ENCODE data around the gene NF1. TPM values are rescaled to one million over a fixed set of nuclear protein-coding genes. Genes with fewer than 3 reads are reported as not detected.
"Not testable (repeated sequence)": the region's sequence is repeated elsewhere in the genome, so short reads cannot be mapped to it uniquely, and the experiment has no call there.

NF1 gene
- total RNA-seq, 1 donor from 2014 or later: 36.8 TPM

DNA sequence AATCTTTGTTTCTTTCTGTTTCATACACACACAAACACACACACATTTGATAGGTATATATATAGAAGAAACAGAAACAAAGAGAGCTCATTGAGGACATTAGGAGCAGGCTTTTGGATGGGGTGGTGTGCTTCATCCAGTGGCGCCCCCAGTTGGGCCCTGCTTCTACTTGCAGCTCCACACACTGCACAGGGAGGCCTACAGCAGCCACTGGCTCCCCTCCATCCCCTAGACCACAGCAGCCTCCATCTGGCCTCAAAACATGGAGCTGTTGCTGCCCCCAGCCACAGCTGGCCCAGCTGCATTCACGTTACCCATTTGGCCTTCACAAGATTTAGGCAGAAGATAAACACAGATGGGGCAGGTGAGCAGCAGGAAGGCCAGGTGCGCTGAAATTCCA, 33.1 kb upstream of the NF1 start:
- H3K9me3 Mint-ChIP-seq: no peaks in the 10 kb centered on the region
- H3K4me3 Mint-ChIP-seq (ENCODE audit: low read depth): no peak overlapping the region
- H3K4me1 Mint-ChIP-seq (ENCODE audit: low read depth): peaks cover 6% of the 10 kb centered on the region
- DNase-seq (ENCODE audit: low spot score): no peak
- H3K36me3 Mint-ChIP-seq (ENCODE audit: low read depth): no peaks in the 10 kb centered on the region
- no peak overlapping the region for H3K27ac Mint-ChIP-seq
- intact Hi-C loops (cut with micrococcal nuclease): no loop called here
- H3K27me3 Mint-ChIP-seq (ENCODE audit: low read depth): peaks cover 11% of the 10 kb centered on the region

DNA sequence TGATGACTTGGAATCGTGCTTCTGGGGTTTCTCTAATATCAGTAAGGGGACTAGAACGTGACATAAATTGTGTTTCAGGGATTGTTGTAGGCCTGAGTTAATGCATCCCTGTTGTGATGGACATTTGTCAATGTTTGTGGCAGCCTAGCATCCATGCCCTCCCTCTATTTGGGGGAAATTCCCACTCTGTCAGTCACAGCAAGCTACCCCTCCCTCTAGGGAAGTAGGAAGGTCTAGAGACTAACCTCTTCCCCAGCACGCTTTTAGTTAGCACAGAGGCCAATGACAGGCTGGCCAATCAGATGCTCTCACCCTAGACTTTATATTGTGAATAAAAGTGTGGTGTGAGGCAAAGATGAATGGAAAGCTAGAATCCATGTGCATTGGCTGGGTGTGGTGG, 32.4 kb upstream of the NF1 start:
- peaks cover 11% of the 10 kb centered on the region for H3K27me3 Mint-ChIP-seq (ENCODE audit: low read depth)
- peaks cover 6% of the 10 kb centered on the region for H3K4me1 Mint-ChIP-seq (ENCODE audit: low read depth)
- DNase-seq (ENCODE audit: low spot score): no peak
- no peaks in the 10 kb centered on the region for H3K9me3 Mint-ChIP-seq
- no peak overlapping the region for H3K27ac Mint-ChIP-seq
- no peak overlapping the region for H3K4me3 Mint-ChIP-seq (ENCODE audit: low read depth)
- H3K36me3 Mint-ChIP-seq (ENCODE audit: low read depth): no peaks in the 10 kb centered on the region
- intact Hi-C loops (cut with micrococcal nuclease): no loop called here

DNA sequence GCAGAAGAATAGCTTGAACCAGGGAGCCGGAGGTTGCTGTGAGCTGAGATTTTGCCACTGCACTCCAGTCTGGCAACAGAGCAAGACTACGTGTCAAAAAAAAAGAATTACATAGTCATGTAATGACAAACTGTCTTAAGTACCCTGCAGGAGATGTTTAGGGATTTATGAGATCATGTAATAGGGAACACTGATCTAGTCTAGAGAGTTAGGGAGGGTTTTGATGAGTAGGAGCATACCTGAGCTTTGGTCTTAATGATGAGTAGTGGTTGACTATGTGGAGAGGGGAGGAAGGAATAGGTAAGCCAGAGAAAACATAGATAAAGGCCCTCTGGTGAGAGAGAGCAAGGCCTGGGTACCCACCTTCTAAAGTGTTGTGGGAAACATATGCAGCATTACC, 30.1 kb upstream of the NF1 start:
- no peak overlapping the region for H3K4me3 Mint-ChIP-seq (ENCODE audit: low read depth)
- intact Hi-C loops (cut with micrococcal nuclease): no loop called here
- H3K27ac Mint-ChIP-seq: no peak overlapping the region
- no peaks in the 10 kb centered on the region for H3K36me3 Mint-ChIP-seq (ENCODE audit: low read depth)
- peaks cover 11% of the 10 kb centered on the region for H3K27me3 Mint-ChIP-seq (ENCODE audit: low read depth)
- peaks cover 15% of the 10 kb centered on the region for H3K4me1 Mint-ChIP-seq (ENCODE audit: low read depth)
- no peak for DNase-seq (ENCODE audit: low spot score)
- no peaks in the 10 kb centered on the region for H3K9me3 Mint-ChIP-seq

DNA sequence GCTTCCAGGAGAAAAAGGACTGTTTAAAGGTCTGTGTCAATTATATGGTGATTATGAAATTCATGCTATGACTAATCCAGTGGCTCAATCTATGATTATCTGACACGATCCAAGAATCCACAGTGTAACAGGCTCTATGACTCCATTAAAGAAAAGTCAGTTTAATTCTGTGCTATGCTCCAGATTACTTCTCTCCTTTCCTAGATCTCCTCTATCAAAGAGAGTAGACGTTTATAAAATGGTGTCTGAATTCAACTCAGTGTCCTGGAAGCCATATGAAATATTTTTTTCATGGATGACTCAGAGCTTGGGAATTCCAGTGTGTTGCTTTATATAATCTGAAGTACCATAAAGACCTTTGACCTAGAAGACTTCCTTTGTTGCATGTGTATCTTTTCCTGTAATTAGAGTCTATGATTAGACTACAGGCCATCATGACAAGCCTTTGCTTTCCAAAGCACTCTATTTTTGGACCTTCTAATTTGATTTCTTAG, 27.0 kb upstream of the NF1 start:
- intact Hi-C loops (cut with micrococcal nuclease): loop anchor here (1.0 kb wide), 1 partner anchor 15 kb away; no protein-coding TSS in a partner anchor
- no peak for DNase-seq (ENCODE audit: low spot score)
- no peak overlapping the region for H3K4me3 Mint-ChIP-seq (ENCODE audit: low read depth)
- no peaks in the 10 kb centered on the region for H3K36me3 Mint-ChIP-seq (ENCODE audit: low read depth)
- H3K27ac Mint-ChIP-seq: no peak overlapping the region
- H3K4me1 Mint-ChIP-seq (ENCODE audit: low read depth): peaks cover 9% of the 10 kb centered on the region
- H3K27me3 Mint-ChIP-seq (ENCODE audit: low read depth): peaks cover 16% of the 10 kb centered on the region
- no peaks in the 10 kb centered on the region for H3K9me3 Mint-ChIP-seq

DNA sequence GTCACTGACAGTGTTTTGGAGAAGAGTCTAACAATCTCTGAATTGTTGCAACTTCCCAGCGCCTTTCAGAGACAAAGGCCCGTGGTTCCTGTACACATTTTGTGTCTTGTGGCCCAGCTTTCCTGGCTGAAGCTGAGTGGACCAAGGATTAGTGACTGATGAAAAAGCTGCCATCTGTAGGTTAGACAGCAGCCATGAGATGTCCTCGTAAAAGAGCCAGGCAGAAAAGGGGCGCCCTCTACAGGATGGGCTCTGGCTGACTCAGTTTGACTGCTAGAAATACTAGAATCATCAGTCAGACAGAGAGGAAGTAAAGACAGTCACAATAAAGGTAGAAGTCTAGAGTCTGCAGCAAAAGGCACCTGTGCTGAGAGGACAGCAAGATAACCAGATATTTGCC, 26.5 kb upstream of the NF1 start:
- no peak overlapping the region for H3K4me3 Mint-ChIP-seq (ENCODE audit: low read depth)
- H3K9me3 Mint-ChIP-seq: no peaks in the 10 kb centered on the region
- peak; percentile 30 for DNase-seq (ENCODE audit: low spot score)
- no peak overlapping the region for H3K27ac Mint-ChIP-seq
- intact Hi-C loops (cut with micrococcal nuclease): no loop called here
- H3K4me1 Mint-ChIP-seq (ENCODE audit: low read depth): peaks cover 9% of the 10 kb centered on the region
- no peaks in the 10 kb centered on the region for H3K36me3 Mint-ChIP-seq (ENCODE audit: low read depth)
- H3K27me3 Mint-ChIP-seq (ENCODE audit: low read depth): peaks cover 16% of the 10 kb centered on the region

DNA sequence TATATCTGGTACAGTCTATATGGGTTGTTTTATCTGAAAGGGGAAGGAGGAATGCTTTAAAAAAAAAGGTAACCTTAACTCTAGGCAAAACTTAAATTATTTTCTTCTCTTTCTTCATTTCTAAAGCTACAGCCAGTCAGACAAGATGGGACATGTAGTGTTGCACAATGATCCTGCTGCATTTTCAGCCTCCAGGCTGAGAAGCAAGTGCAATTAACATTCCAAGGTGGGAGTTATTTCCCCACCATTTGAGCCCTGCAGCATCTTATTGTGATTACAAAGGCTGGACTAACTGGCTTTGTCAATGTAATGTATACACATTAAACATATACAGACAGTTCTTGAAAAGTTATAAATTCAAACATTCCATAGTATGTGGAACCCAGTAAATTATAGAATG, 22.6 kb upstream of the NF1 start:
- Mint-ChIP-seq H3K27ac (no peak overlapping the region), H3K36me3 (ENCODE audit: low read depth) (no peaks in the 10 kb centered on the region), H3K4me1 (ENCODE audit: low read depth) (peaks cover 9% of the 10 kb centered on the region), H3K27me3 (ENCODE audit: low read depth) (peaks cover 5% of the 10 kb centered on the region), H3K9me3 (no peaks in the 10 kb centered on the region), H3K4me3 (ENCODE audit: low read depth) (no peak overlapping the region)
- intact Hi-C loops (cut with micrococcal nuclease): no loop called here
- DNase-seq (ENCODE audit: low spot score): no peak

DNA sequence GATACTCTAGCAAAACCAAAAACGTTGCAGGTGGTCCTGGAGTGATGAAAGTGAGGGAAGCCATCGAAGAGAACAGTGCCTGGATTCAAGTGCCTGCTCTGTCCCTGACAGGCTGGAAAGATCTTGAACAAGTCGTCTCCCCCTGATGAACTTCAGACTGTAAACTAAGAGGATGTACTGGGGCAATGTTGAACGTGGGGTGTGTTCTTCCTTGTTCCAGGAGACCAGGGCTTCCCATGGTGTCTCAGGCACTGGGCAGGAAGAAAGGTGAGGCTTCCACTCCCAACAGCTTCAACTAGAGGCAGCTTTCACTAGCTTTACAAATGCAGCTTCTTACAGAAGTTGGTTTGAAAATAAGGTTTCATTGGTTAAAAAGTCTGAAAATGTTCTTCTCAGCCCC, 21.4 kb upstream of the NF1 start:
- no peaks in the 10 kb centered on the region for H3K36me3 Mint-ChIP-seq (ENCODE audit: low read depth)
- H3K4me3 Mint-ChIP-seq (ENCODE audit: low read depth): no peak overlapping the region
- DNase-seq (ENCODE audit: low spot score): no peak
- H3K4me1 Mint-ChIP-seq (ENCODE audit: low read depth): peaks cover 5% of the 10 kb centered on the region
- intact Hi-C loops (cut with micrococcal nuclease): no loop called here
- H3K9me3 Mint-ChIP-seq: no peaks in the 10 kb centered on the region
- peaks cover 5% of the 10 kb centered on the region for H3K27me3 Mint-ChIP-seq (ENCODE audit: low read depth)
- no peak overlapping the region for H3K27ac Mint-ChIP-seq

DNA sequence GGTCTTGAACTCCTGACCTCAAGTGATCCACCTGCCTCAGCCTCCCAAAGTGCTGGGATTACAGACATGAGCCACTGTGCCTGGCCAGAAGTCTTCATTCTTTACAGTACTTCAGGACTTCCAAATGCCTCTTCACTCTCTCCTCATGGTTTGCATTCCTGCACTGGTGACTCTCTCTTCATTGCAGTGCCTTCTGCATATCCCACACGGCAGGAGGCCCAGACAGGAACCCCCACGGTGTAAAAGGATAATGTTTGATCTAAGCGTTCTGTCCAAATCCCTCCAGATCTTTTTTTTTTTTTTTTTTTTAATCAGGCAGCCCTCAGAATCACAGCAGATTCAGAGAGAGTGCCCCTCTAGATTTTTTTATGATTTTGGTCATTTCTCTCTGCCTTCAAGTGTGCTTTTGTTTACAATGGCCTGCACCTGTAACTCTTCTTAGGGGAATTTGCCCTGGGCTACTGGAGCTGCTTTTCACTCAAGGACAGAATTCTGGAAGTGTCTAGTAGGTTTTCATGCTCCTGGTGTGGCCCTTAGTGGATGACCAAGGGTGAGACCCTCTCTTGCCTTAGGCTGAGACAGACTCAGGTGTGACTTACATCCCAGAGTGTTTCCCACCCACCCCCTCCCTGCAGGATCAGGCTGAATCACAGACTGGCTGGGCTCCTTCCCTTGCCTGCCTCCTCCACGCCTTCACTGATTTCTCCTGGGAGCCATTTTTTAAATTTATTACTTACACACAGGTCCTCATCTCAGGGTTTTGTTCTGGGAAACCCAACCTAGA, 19.8 kb upstream of the NF1 start:
- H3K4me3 Mint-ChIP-seq (ENCODE audit: low read depth): no peak overlapping the region
- peaks cover 1% of the 10 kb centered on the region for H3K4me1 Mint-ChIP-seq (ENCODE audit: low read depth)
- H3K36me3 Mint-ChIP-seq (ENCODE audit: low read depth): no peaks in the 10 kb centered on the region
- intact Hi-C loops (cut with micrococcal nuclease): no loop called here
- H3K9me3 Mint-ChIP-seq: no peaks in the 10 kb centered on the region
- peaks cover 5% of the 10 kb centered on the region for H3K27me3 Mint-ChIP-seq (ENCODE audit: low read depth)
- DNase-seq (ENCODE audit: low spot score): no peak
- no peak overlapping the region for H3K27ac Mint-ChIP-seq

DNA sequence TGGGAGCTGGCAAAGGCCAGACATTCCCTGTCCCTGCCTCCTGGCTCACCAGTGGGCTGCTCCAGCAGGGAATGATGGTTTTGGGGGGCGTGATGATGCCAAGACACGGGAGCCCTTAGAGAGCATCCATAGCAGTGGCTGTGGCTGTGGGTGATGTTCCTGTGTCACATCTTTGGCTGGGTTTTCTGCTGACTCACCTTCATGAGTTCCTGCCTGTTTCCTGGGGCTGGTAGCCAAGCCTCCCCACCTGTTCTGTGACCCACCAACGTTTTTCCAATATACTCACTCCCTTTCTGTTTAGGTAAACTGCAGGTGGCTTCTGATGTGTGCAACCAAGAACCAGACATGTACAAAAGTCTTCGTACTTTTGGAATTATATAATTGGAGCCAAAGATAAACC, 16.5 kb upstream of the NF1 start:
- intact Hi-C loops (cut with micrococcal nuclease): no loop called here
- Mint-ChIP-seq H3K4me1 (ENCODE audit: low read depth) (peaks cover 1% of the 10 kb centered on the region), H3K4me3 (ENCODE audit: low read depth) (no peak overlapping the region), H3K27me3 (ENCODE audit: low read depth) (no peaks in the 10 kb centered on the region), H3K36me3 (ENCODE audit: low read depth) (no peaks in the 10 kb centered on the region), H3K9me3 (no peaks in the 10 kb centered on the region), H3K27ac (no peak overlapping the region)
- DNase-seq (ENCODE audit: low spot score): no peak

DNA sequence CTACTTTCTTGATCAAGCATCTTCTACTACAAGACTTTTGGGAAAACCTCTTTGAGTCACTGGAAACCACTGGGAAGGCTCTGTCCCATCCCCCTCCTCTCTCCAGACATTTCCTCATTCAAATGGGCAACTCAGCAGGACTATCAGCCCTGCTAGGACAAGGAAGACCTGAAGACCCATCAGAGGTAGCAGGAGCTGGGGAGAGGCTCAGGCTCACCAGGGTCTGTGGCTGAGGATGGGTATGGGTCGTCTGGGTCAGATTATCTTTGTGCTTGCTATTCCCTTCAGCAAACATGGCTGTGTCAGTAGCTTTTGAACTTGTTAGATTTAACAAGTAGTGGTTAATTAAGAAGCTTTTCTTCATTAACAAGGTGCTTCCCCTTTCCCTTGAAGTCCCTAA, 15.0 kb upstream of the NF1 start:
- Mint-ChIP-seq H3K36me3 (ENCODE audit: low read depth) (no peaks in the 10 kb centered on the region), H3K9me3 (no peaks in the 10 kb centered on the region), H3K4me3 (ENCODE audit: low read depth) (no peak overlapping the region), H3K27me3 (ENCODE audit: low read depth) (no peaks in the 10 kb centered on the region), H3K27ac (no peak overlapping the region), H3K4me1 (ENCODE audit: low read depth) (peaks cover 1% of the 10 kb centered on the region)
- intact Hi-C loops (cut with micrococcal nuclease): no loop called here
- DNase-seq (ENCODE audit: low spot score): no peak

DNA sequence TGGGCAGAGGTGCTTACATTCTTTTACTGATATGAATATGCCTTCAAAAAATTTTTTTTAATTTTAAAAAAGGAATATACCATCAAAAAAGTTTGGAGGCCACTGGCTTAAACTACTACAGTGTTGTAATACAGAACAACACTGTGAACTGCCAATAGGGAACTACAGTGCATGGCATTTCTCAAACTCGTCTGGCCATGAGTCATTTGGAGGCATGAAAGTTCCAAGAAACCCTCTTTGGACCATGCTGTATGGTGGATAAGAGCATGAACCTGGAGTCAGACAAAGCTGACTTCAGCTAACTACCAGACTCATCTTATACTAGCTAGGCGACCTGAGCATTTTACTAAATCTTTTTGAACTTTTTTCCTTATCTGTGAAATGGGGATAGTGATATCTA, 9.2 kb upstream of the NF1 start:
- intact Hi-C loops (cut with micrococcal nuclease): no loop called here
- Mint-ChIP-seq H3K27me3 (ENCODE audit: low read depth) (no peaks in the 10 kb centered on the region), H3K4me3 (ENCODE audit: low read depth) (no peak overlapping the region), H3K9me3 (no peaks in the 10 kb centered on the region), H3K4me1 (ENCODE audit: low read depth) (no peaks in the 10 kb centered on the region), H3K36me3 (ENCODE audit: low read depth) (no peaks in the 10 kb centered on the region), H3K27ac (no peak overlapping the region)
- no peak for DNase-seq (ENCODE audit: low spot score)

DNA sequence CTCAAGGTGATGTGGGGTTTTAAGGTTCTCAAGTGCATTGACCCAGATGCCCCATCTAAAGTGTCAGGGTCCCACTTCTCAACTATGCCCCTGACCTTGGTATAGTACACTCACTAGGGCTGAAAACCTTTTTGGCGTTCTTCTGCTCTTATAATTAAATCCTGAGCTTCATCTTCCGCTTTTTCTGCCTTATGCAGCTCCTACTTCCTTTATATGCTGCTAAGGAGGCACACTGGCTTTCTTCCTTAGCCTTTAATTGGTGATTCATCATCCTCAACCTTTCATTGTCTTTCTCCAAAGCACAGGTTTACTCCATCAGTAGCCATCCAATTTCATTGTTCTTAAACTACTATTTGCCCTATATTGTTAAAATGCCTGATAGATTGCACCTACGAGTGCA, 5.3 kb upstream of the NF1 start:
- no peak for DNase-seq (ENCODE audit: low spot score)
- Mint-ChIP-seq H3K27ac (no peak overlapping the region), H3K9me3 (no peaks in the 10 kb centered on the region), H3K27me3 (ENCODE audit: low read depth) (no peaks in the 10 kb centered on the region), H3K4me1 (ENCODE audit: low read depth) (no peaks in the 10 kb centered on the region), H3K4me3 (ENCODE audit: low read depth) (no peak overlapping the region), H3K36me3 (ENCODE audit: low read depth) (no peaks in the 10 kb centered on the region)
- intact Hi-C loops (cut with micrococcal nuclease): no loop called here

DNA sequence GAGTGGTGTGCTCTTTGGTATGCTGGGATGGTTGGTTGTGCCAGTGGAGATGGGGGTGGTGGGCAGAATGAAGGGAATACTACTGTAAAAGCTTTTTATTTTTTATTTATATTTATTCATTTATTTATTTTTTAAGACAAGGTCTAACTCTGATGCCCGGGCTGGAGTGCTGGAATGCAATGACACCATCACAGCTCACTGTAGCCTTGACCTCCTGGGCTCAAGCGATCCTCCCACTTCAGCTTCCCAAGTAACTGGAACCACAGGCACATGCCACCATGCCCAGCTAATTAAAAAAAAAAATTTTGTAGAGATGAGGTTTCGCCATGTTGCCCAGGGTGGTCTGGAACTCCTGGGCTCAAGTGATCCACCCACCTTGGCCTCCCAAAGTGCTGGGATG, 4.1 kb upstream of the NF1 start:
- intact Hi-C loops (cut with micrococcal nuclease): loop anchor here (10.0 kb wide), 1 partner anchor 234 kb away; the partner anchor contains the start of gene EVI2A
- not testable (repeated sequence) for H3K36me3 Mint-ChIP-seq (ENCODE audit: low read depth); H3K4me1 Mint-ChIP-seq (ENCODE audit: low read depth); H3K27me3 Mint-ChIP-seq (ENCODE audit: low read depth); DNase-seq (ENCODE audit: low spot score); H3K9me3 Mint-ChIP-seq; H3K27ac Mint-ChIP-seq; H3K4me3 Mint-ChIP-seq (ENCODE audit: low read depth)
